ENCODE measurements around the gene CENPU.

CENPU gene

GRCh38 chr4:184699941-184700340, 34.0 kb downstream of the CENPU start:
- no peak for DNase-seq

GRCh38 chr4:184697956-184698355, 35.9 kb downstream of the CENPU start:
- DNase-seq: no peak

GRCh38 chr4:184695178-184695896, 38.6 kb downstream of the CENPU start:
- no peak for DNase-seq

- DNase-seq: no peak
These were observed 39.4 kb downstream of the CENPU start for GRCh38 chr4:184694412-184694956.

GRCh38 chr4:184693056-184693455, 40.8 kb downstream of the CENPU start:
- no peak for DNase-seq

- no peak for DNase-seq
These were observed 44.2 kb downstream of the CENPU start for GRCh38 chr4:184689681-184690080.

- DNase-seq: no peak
These were observed 45.4 kb downstream of the CENPU start for GRCh38 chr4:184688447-184688846.

GRCh38 chr4:184688005-184688404, 45.9 kb downstream of the CENPU start:
- no peak for DNase-seq

- no peak for DNase-seq
These were observed 49.3 kb downstream of the CENPU start for GRCh38 chr4:184684491-184685189.

- no peak for DNase-seq
These were observed 52.0 kb downstream of the CENPU start for GRCh38 chr4:184681916-184682315.

- no peak for DNase-seq
These were observed 53.2 kb downstream of the CENPU start for GRCh38 chr4:184680698-184681097.

- DNase-seq: no peak
These were observed 57.9 kb downstream of the CENPU start for GRCh38 chr4:184675821-184676492.

- DNase-seq: no peak
These were observed 58.9 kb downstream of the CENPU start for GRCh38 chr4:184675018-184675417.

- no peak for DNase-seq
These were observed 59.9 kb downstream of the CENPU start for GRCh38 chr4:184674011-184674410.

GRCh38 chr4:184672741-184673140, 61.2 kb downstream of the CENPU start:
- DNase-seq: no peak

GRCh38 chr4:184671101-184671500, 62.8 kb downstream of the CENPU start:
- no peak for DNase-seq

- DNase-seq: no peak
These were observed 64.6 kb downstream of the CENPU start for GRCh38 chr4:184669251-184669650.

GRCh38 chr4:184668511-184669114, 65.3 kb downstream of the CENPU start:
- no peak for DNase-seq

GRCh38 chr4:184668096-184668495, 65.8 kb downstream of the CENPU start:
- DNase-seq: no peak

- DNase-seq: no peak
These were observed 67.2 kb downstream of the CENPU start for GRCh38 chr4:184666670-184667069.

GRCh38 chr4:184664445-184665210, 69.3 kb downstream of the CENPU start:
- DNase-seq: no peak

GRCh38 chr4:184662236-184662635, 71.7 kb downstream of the CENPU start:
- DNase-seq: no peak

- DNase-seq: no peak
These were observed 72.9 kb downstream of the CENPU start for GRCh38 chr4:184660978-184661377.

Measured in DMS153 (cell line).